Smooth muscle cell (in vitro differentiated cells): Measurements from ENCODE around the gene TMEM270. TPM values are rescaled to one million over a fixed set of nuclear protein-coding genes. Genes with fewer than 3 reads are reported as not detected.
A peak's percentile ranks its signal among the peaks of the same experiment; 100 is the strongest.
"Not testable (repeated sequence)": the region's sequence is repeated elsewhere in the genome, so short reads cannot be mapped to it uniquely, and the experiment has no call there.

Experiments
- DNase-seq: peaks from one replicate; lab custom pipeline; 2025; ENCODE audit not compliant: unreplicated experiment; lab: John Stamatoyannopoulos, UW
- H2AFZ ChIP-seq: fragments of 200-600 bp; sonication (generic); 2 replicates; pipeline ENCODE4 v1.6.0; 2016; ENCODE audit warnings: antibody characterized with exemption, low read depth, mild to moderate bottlenecking
- H3F3A ChIP-seq: fragments of 200-600 bp; sonication (generic); 2 replicates; pipeline ENCODE4 v1.6.0; 2017; ENCODE audit warnings: antibody characterized with exemption, low read depth
- H3K27ac ChIP-seq: fragments of 200-600 bp; sonication (generic); 2 replicates; pipeline ENCODE4 v1.5.1; 2016; ENCODE audit warnings: low read depth, mild to moderate bottlenecking
- H3K27me3 ChIP-seq: fragments of 200-600 bp; sonication (generic); 2 replicates; pipeline ENCODE4 v1.6.1; 2016; ENCODE audit warnings: low read depth, mild to moderate bottlenecking
- H3K36me3 ChIP-seq: fragments of 200-600 bp; sonication (generic); 2 replicates; pipeline ENCODE4 v1.5.1; 2016; ENCODE audit warnings: low read depth
- H3K4me1 ChIP-seq: fragments of 200-600 bp; sonication (generic); 2 replicates; pipeline ENCODE4 v1.5.1; 2016; ENCODE audit warnings: low read depth
- H3K4me2 ChIP-seq: fragments of 200-600 bp; sonication (generic); 2 replicates; pipeline ENCODE4 v1.6.0; 2016; ENCODE audit warnings: mild to moderate bottlenecking
- H3K4me3 ChIP-seq: fragments of 200-600 bp; sonication (generic); 2 replicates; pipeline ENCODE4 v1.5.1; 2016; ENCODE audit warnings: mild to moderate bottlenecking
- H3K79me2 ChIP-seq: fragments of 200-600 bp; sonication (generic); 2 replicates; pipeline ENCODE4 v1.6.0; 2016; ENCODE audit warnings: low read depth, mild to moderate bottlenecking
- H3K9ac ChIP-seq: fragments of 200-600 bp; sonication (generic); 2 replicates; pipeline ENCODE4 v1.6.0; 2016; ENCODE audit warnings: low read depth
- H3K9me3 ChIP-seq: fragments of 200-600 bp; sonication (generic); replicated peaks from 2 replicates; pipeline ENCODE4 v1.5.1; 2016; ENCODE audit warnings: low read depth
- H4K20me1 ChIP-seq: fragments of 200-600 bp; sonication (generic); 2 replicates; pipeline ENCODE4 v1.6.0; 2016; ENCODE audit warnings: low read depth
- CTCF ChIP-seq: fragments of 200-600 bp; sonication (generic); IDR thresholded peaks from 2 replicates; pipeline ENCODE4 v1.5.1; 2017; ENCODE audit warnings: borderline replicate concordance, mild to moderate bottlenecking, antibody characterized with exemption; ENCODE audit not compliant: insufficient read depth, poor library complexity, severe bottlenecking
- WGBS: methylation state at CpG from one replicate; pipeline ENCODE4 v1.1.7; 2016; ENCODE audit warnings: low lambda C conversion rate; 5-methylcytosine and 5-hydroxymethylcytosine counted together
- polyA plus RNA-seq: library from polyadenylated mRNA; unstranded; fragments of >200 nt; fragmentation: Nextera tagmentation; extraction: Ambion mirVana; gene quantifications from 2 replicates; pipeline ENCODE4 v1.2.1, GENCODE V29; 2016
- total RNA-seq: library from RNA; depleted of rRNA; stranded (reverse); fragments of >200 nt; gene quantifications from 2 replicates; pipeline ENCODE4 v1.2.3, GENCODE V29; 2014

TMEM270 gene
- total and polyA plus RNA-seq, 2 experiments from 2014 or later: not detected

GRCh38 chr7:73817121-73817520 lies 43.8 kb upstream of the TMEM270 start:
- 98% methylated on average over 6 of the region's 6 CpGs for WGBS
- Histone ChIP-seq H4K20me1 (no peaks in the 10 kb centered on the region), H3K79me2 (no peaks in the 10 kb centered on the region), H3K9ac (no peak overlapping the region), H3K27me3 (no peaks in the 10 kb centered on the region), H3K4me3 (no peak overlapping the region), H2AFZ (no peak overlapping the region), H3F3A (no peaks in the 10 kb centered on the region), H3K36me3 (no peaks in the 10 kb centered on the region), H3K4me1 (no peaks in the 10 kb centered on the region), H3K9me3 (no peaks in the 10 kb centered on the region), H3K4me2 (no peak overlapping the region), H3K27ac (no peak overlapping the region)
- TF ChIP-seq CTCF: no peak
- DNase-seq: no peak

- Histone ChIP-seq H3K4me1 (no peaks in the 10 kb centered on the region), H3F3A (peaks cover 9% of the 10 kb centered on the region), H3K9me3 (no peaks in the 10 kb centered on the region), H3K27ac (no peak overlapping the region), H3K36me3 (no peaks in the 10 kb centered on the region), H2AFZ (no peak overlapping the region), H3K4me2 (no peak overlapping the region), H3K79me2 (no peaks in the 10 kb centered on the region), H3K27me3 (no peaks in the 10 kb centered on the region), H3K9ac (no peak overlapping the region), H4K20me1 (no peaks in the 10 kb centered on the region), H3K4me3 (no peak overlapping the region)
- 88% methylated on average over 7 of the region's 7 CpGs for WGBS
- TF ChIP-seq CTCF: no peak
- DNase-seq: no peak
These were observed 40.9 kb upstream of the TMEM270 start for GRCh38 chr7:73820013-73820412.

- H3K27ac ChIP-seq: peak overlapping the region; percentile 96
- WGBS: 75% methylated on average over 13 of the region's 14 CpGs
These were observed 39.2 kb upstream of the TMEM270 start for GRCh38 chr7:73821597-73822285.

GRCh38 chr7:73822319-73823173 lies 38.4 kb upstream of the TMEM270 start:
- H3K9me3 ChIP-seq: no peaks in the 10 kb centered on the region
- WGBS: 13% methylated on average over 14 of the region's 15 CpGs
- no peaks in the 10 kb centered on the region for H3K36me3 ChIP-seq
- no peaks in the 10 kb centered on the region for H3K79me2 ChIP-seq
- no peaks in the 10 kb centered on the region for H4K20me1 ChIP-seq
- H3K4me3 ChIP-seq: no peak overlapping the region
- peak overlapping the region; percentile 84 for H3K9ac ChIP-seq
- H3K4me2 ChIP-seq: peak overlapping the region; percentile 55
- H3K4me1 ChIP-seq: no peaks in the 10 kb centered on the region
- DNase-seq: peak; percentile 42
- H3F3A ChIP-seq: peaks cover 9% of the 10 kb centered on the region
- peak overlapping the region; percentile 96 for H3K27ac ChIP-seq
- H2AFZ ChIP-seq: no peak overlapping the region
- H3K27me3 ChIP-seq: no peaks in the 10 kb centered on the region
- no peak for TF ChIP-seq CTCF

More at GRCh38 chr7:73821597-73822285, 39.2 kb upstream of the TMEM270 start:
- not testable (repeated sequence) for H3K4me3 ChIP-seq, H3F3A ChIP-seq, DNase-seq, H3K79me2 ChIP-seq, H3K9me3 ChIP-seq, H2AFZ ChIP-seq, H3K4me2 ChIP-seq, H4K20me1 ChIP-seq, H3K27me3 ChIP-seq, H3K36me3 ChIP-seq, H3K4me1 ChIP-seq
- peak overlapping the region; percentile 72 for H3K9ac ChIP-seq
